Stomach (tissue), 4 donors: ENCODE measurements around the gene EIPR1.

Source experiments
- CTCF ChIP-seq, 7 experiments: fragments of 450-650 bp in 4 of 7; fragments of 200-600 bp in 3 of 7; sonication (generic) in 3 of 7; IDR thresholded peaks; one replicate each; pipeline ENCODE4 v1.5.1; 2016 to 2019; ENCODE audit warnings: antibody characterized with exemption in 7 of 7, control low read depth in 2 of 7, mild to moderate bottlenecking in 1 of 7
- POLR2AphosphoS5 ChIP-seq, 3 donors: sonication (generic); formaldehyde crosslinking; IDR thresholded peaks; one replicate each; pipeline ENCODE4 v1.6.1; 2016; ENCODE audit warnings: antibody characterized with exemption in 3 of 3

- peak in 2 of 7 experiments; percentile 8 to 13 for TF ChIP-seq CTCF (IDR thresholded peaks at IDR 0.05)
- TF ChIP-seq POLR2AphosphoS5 (IDR thresholded peaks at IDR 0.05), result no peak
These were observed 184.7 kb downstream of the EIPR1 start for GRCh38 chr2:3192920-3193319.
